NT2/D1 (cell line): Measurements from ENCODE around the gene FCRLB.

ENCODE experiments used
- YY1 ChIP-seq: IDR thresholded peaks from 2 replicates; pipeline ENCODE4 v1.6.1; 2011; ENCODE audit not compliant: insufficient read length, insufficient read depth
- ZNF274 ChIP-seq: IDR thresholded peaks from 2 replicates; pipeline ENCODE4 v1.6.1; 2011; ENCODE audit warnings: mild to moderate bottlenecking, low read depth, low read length

DNA sequence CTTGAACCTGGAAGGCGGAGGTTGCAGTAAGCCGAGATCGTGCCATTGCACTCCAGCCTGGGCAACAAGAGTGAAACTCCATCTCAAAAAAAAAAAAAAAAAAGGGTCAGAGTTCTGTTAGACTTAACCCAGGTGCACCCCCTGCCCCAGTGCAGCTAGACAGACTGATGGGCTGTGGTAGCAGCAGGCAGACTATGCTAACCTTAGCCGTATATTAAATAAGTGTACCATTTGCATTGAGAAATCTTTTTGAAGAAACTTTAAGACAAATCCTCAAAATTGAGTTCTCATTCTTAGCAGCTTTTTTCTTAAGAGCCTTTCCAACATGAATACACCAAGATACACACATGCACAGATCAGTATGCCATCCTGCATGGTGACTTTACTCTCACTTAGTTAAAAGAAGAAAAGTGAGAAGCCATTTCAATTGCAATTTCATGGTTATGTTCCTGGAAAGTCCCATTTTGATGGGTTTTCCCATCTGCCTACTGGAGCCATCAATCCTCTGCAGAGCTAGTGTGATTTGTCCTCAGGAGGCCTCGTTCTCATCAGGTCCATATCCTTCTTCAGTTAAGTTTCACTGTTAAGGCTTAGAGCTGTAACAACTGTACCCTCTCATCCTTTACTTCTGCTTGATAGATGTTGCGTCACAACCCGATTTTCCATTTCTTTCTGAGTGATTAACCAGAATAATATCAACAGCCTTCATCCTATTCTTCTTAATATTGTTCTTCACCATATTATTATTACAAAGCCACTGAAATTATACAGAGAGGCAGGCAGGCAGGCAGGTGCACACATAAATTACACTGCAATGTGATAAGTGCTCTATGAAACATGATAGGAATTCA, 7.3 kb downstream of the FCRLB start:
- no peak for TF ChIP-seq YY1
- no peak for TF ChIP-seq ZNF274
